Uterus (tissue), 2 donors: ENCODE data around the gene RAD51B.

Source experiments
- POLR2A ChIP-seq, 2 donors: fragments of 450-650 bp; IDR thresholded peaks; one replicate each; pipeline ENCODE4 v1.6.1; 2016; ENCODE audit warnings: antibody characterized with exemption in 2 of 2, mild to moderate bottlenecking in 1 of 2, moderate library complexity in 1 of 2
- TF ChIP-seq, protein P1 (sequence below), 4 experiments: fragments of 200-600 bp in 2 of 4; fragments of 450-650 bp in 2 of 4; sonication (generic) in 2 of 4; IDR thresholded peaks; one replicate each; pipeline ENCODE4 v1.5.1; 2016 to 2019; ENCODE audit warnings: antibody characterized with exemption in 4 of 4, mild to moderate bottlenecking in 2 of 4, moderate library complexity in 1 of 4

- no peak for TF ChIP-seq POLR2A (IDR thresholded peaks at IDR 0.05)
- TF ChIP-seq, protein P1, sequence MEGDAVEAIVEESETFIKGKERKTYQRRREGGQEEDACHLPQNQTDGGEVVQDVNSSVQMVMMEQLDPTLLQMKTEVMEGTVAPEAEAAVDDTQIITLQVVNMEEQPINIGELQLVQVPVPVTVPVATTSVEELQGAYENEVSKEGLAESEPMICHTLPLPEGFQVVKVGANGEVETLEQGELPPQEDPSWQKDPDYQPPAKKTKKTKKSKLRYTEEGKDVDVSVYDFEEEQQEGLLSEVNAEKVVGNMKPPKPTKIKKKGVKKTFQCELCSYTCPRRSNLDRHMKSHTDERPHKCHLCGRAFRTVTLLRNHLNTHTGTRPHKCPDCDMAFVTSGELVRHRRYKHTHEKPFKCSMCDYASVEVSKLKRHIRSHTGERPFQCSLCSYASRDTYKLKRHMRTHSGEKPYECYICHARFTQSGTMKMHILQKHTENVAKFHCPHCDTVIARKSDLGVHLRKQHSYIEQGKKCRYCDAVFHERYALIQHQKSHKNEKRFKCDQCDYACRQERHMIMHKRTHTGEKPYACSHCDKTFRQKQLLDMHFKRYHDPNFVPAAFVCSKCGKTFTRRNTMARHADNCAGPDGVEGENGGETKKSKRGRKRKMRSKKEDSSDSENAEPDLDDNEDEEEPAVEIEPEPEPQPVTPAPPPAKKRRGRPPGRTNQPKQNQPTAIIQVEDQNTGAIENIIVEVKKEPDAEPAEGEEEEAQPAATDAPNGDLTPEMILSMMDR (IDR thresholded peaks at IDR 0.05): no peak
Observed at GRCh38 chr14:68190032-68190431, 370.5 kb downstream of the RAD51B start.
